Naive thymus-derived CD4-positive, alpha-beta T cell (primary cell): ENCODE measurements around the gene TRAPPC2L. TPM values are rescaled to one million over a fixed set of nuclear protein-coding genes. Genes with fewer than 3 reads are reported as not detected.
"Not testable (repeated sequence)": the region's sequence is repeated elsewhere in the genome, so short reads cannot be mapped to it uniquely, and the experiment has no call there.

Source experiments
- ATAC-seq: fragments of 150-1000 bp; cut with Tn5 transposase; 2 replicates; pipeline ENCODE4 v1.10.0; 2021; ENCODE audit warnings: mild to moderate bottlenecking, moderate library complexity
- CTCF ChIA-PET: fragments of 350-600 bp; sonication (Branson Sonifier 250); formaldehyde crosslinking; loops from one replicate; lab custom pipeline; 2021; ENCODE audit warnings: antibody characterized with exemption; lab: Charles Lee
- POLR2A ChIA-PET: fragments of 350-600 bp; sonication (Branson Sonifier 250); formaldehyde crosslinking; loops from one replicate; lab custom pipeline; 2021; ENCODE audit warnings: antibody characterized with exemption, inconsistent platforms; lab: Charles Lee
- DNase-seq, 9 donors: peaks; one replicate each; pipeline versions ENCODE4 v3.0.0 to v3.0.0-alpha.2; 2020 to 2022; ENCODE audit warnings: mixed read lengths in 1 of 9
- H3K27ac ChIP-seq: one replicate; pipeline ENCODE4 v1.7.0; 2013; ENCODE audit warnings: mild to moderate bottlenecking, low read depth, low read length, moderate library complexity
- H3K27me3 ChIP-seq, 2 donors: one replicate each; pipeline ENCODE4 v1.7.0; 2013; ENCODE audit warnings: low read length in 2 of 2, mild to moderate bottlenecking in 2 of 2, moderate library complexity in 2 of 2; ENCODE audit not compliant: control insufficient read depth in 2 of 2, insufficient read depth in 2 of 2
- H3K36me3 ChIP-seq, 3 experiments: 1 replicate in 2 of 3; 2 replicates in 1 of 3; pipeline ENCODE4 v1.7.0; 2013; ENCODE audit warnings: low read length in 3 of 3, mild to moderate bottlenecking in 3 of 3, moderate library complexity in 1 of 3; ENCODE audit not compliant: insufficient read depth in 3 of 3, control insufficient read depth in 2 of 3
- H3K4me1 ChIP-seq, 2 donors: one replicate each; pipeline ENCODE4 v1.7.0; 2013; ENCODE audit warnings: low read length in 2 of 2, mild to moderate bottlenecking in 2 of 2, moderate library complexity in 1 of 2; ENCODE audit not compliant: control insufficient read depth in 2 of 2, insufficient read depth in 2 of 2
- H3K4me3 ChIP-seq: 2 replicates; pipeline ENCODE4 v1.7.0; 2013; ENCODE audit warnings: mild to moderate bottlenecking, low read length
- H3K9me3 ChIP-seq, 3 experiments: 1 replicate in 2 of 3; 2 replicates in 1 of 3; pipeline ENCODE4 v1.7.0; 2013; ENCODE audit warnings: low read length in 3 of 3; ENCODE audit not compliant: control insufficient read depth in 2 of 3
- H3K27ac Mint-ChIP-seq, 9 donors: one replicate each; pipeline ENCODE4 v1.8.0; 2020 to 2022; ENCODE audit warnings: mixed read lengths in 9 of 9, mild to moderate bottlenecking in 8 of 9, moderate library complexity in 5 of 9, inconsistent platforms in 2 of 9
- H3K27me3 Mint-ChIP-seq, 5 donors: one replicate each; pipeline ENCODE4 v1.8.0; 2021 to 2022; ENCODE audit warnings: mixed read lengths in 5 of 5, mild to moderate bottlenecking in 1 of 5
- H3K36me3 Mint-ChIP-seq, 5 donors: one replicate each; pipeline ENCODE4 v1.8.0; 2020 to 2022; ENCODE audit warnings: mixed read lengths in 5 of 5, mild to moderate bottlenecking in 3 of 5, inconsistent platforms in 1 of 5
- H3K4me1 Mint-ChIP-seq, 7 donors: one replicate each; pipeline ENCODE4 v1.8.0; 2020 to 2022; ENCODE audit warnings: mixed read lengths in 7 of 7, mild to moderate bottlenecking in 3 of 7, inconsistent platforms in 1 of 7
- H3K4me3 Mint-ChIP-seq, 10 donors: one replicate each; pipeline ENCODE4 v1.8.0; 2020 to 2022; ENCODE audit warnings: mild to moderate bottlenecking in 10 of 10, mixed read lengths in 10 of 10, moderate library complexity in 6 of 10, inconsistent platforms in 2 of 10
- H3K9me3 Mint-ChIP-seq, 11 donors: one replicate each; pipeline ENCODE4 v1.8.0; 2020 to 2022; ENCODE audit warnings: mixed read lengths in 11 of 11, mild to moderate bottlenecking in 4 of 11, inconsistent platforms in 1 of 11, moderate library complexity in 1 of 11
- intact Hi-C, 2 donors: fragments of 100-400 bp; cut with micrococcal nuclease; formaldehyde crosslinking; loops; one replicate each; pipeline ENCODE4 v1.15.1; 2023
- polyA plus RNA-seq, 2 donors: library from polyadenylated mRNA; unstranded; fragments of 300-500 nt; fragmentation: Illumina TruSeq; gene quantifications; one replicate each; pipeline ENCODE4 v1.2.3, GENCODE V29; 2021
- total RNA-seq, 6 experiments: library from RNA in 5 of 6; stranded (reverse) in 5 of 6; gene quantifications; 1 replicate in 5 of 6; 2 replicates in 1 of 6; pipeline ENCODE4 v1.2.3 and lab custom pipeline; 2021 to 2026

Gene TRAPPC2L
- total and polyA plus RNA-seq, 7 experiments from 2014 or later = 32.3 to 112 (median 69.1) TPM

DNA sequence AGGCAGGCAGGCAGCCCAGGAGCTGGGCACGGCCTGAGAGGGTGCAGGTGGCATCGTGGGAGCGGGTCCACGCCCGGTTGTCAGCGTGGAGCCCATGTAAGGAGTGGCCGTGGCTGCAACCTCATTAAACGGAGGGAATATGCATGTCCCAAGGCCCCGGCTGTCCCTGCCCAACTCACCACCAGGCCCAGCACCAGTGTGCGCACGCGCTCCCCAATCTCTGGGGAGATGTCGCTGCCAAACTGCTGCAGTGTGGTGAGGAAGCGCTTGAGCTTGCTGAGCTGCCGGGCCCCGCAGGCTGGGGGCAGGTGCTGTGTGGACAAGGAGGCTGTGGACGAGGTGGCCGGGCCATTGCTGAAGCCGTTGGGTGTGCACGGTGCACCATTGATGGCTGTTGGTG lies 35.1 kb downstream of the TRAPPC2L start:
- CTCF ChIA-PET = no interaction called here
- Mint-ChIP-seq H3K27me3 (no peaks in the 10 kb centered on the region), H3K27ac (no peak overlapping the region), H3K36me3 (no peaks in the 10 kb centered on the region), H3K4me3 (no peak overlapping the region), H3K4me1 (no peaks in the 10 kb centered on the region), H3K9me3 (peaks cover 0 to 1% (median 0%) of the 10 kb centered on the region in 11 donors)
- no peaks in the 10 kb centered on the region for H3K36me3 ChIP-seq
- H3K9me3 ChIP-seq = no peaks in the 10 kb centered on the region
- H3K27ac ChIP-seq = no peak overlapping the region
- intact Hi-C loops = no loop called here
- no peak for DNase-seq
- POLR2A ChIA-PET = no interaction called here
- H3K4me1 ChIP-seq = no peaks in the 10 kb centered on the region
- no peak for ATAC-seq
- H3K27me3 ChIP-seq = no peaks in the 10 kb centered on the region
- H3K4me3 ChIP-seq = no peak overlapping the region

DNA sequence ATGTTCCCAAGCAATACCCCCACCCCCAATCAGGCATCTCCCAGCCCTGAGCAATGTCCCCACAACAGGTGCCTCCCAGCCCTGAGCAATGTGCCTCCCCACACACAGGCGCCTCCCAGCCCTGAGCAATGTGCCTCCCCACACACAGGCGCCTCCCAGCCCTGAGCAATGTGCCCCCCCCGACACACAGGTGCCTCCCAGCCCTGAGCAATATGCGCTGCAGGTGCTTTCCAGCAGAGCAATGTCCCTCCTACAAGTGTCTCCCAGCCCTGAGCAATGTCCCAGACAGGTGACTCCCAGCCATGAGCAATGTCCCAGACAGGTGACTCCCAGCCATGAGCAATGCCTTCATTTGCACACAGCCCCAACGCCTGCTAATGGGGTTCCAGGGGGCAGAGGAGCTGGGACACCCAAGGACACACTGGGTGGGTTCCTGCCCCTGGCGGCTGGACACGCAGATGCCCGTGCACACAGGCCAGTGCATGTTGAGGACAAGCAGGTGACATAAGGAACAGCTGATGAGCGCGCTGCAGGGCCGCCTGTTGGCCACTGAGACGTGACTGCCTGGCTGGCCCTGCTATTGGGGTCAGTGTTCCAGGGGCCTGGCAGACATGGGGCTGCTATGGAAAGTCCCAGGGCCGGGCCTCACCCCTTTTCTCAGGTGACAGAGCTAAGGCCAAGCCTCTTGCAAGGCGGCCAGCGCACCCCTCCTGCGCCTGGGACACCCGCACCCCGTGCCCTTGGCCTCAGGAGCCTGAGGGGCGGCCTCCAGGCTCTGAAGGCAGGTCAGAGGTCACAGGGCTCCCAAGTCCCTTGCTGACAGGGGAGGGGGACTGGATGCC lies 36.4 kb downstream of the TRAPPC2L start:
- Histone ChIP-seq H3K4me3 (no peak overlapping the region), H3K27me3 (no peaks in the 10 kb centered on the region), H3K9me3 (no peaks in the 10 kb centered on the region), H3K36me3 (no peaks in the 10 kb centered on the region), H3K27ac (no peak overlapping the region), H3K4me1 (no peaks in the 10 kb centered on the region)
- no peak for ATAC-seq
- H3K36me3 Mint-ChIP-seq = no peaks in the 10 kb centered on the region
- CTCF ChIA-PET = no interaction called here
- H3K27ac Mint-ChIP-seq = no peak overlapping the region
- POLR2A ChIA-PET = no interaction called here
- H3K27me3 Mint-ChIP-seq = no peaks in the 10 kb centered on the region
- no peaks in the 10 kb centered on the region for H3K4me1 Mint-ChIP-seq
- no peak overlapping the region for H3K4me3 Mint-ChIP-seq
- intact Hi-C loops = no loop called here
- no peak for DNase-seq
- peaks cover 0 to 1% (median 0%) of the 10 kb centered on the region in 11 donors for H3K9me3 Mint-ChIP-seq

DNA sequence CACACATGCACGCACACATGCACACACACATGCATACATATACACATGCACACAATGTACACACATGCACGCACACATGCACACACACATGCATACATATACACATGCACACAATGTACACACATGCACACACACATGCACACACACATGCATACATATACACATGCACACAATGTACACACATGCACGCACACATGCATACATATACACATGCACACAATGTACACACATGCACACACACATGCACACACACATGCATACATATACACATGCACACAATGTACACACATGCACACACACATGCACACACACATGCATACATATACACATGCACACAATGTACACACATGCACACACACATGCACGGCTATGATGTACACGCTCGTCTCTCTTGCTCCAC lies 37.3 kb downstream of the TRAPPC2L start:
- CTCF ChIA-PET, ATAC-seq, H3K4me3 ChIP-seq, intact Hi-C loops, H3K27me3 ChIP-seq, DNase-seq, H3K27ac Mint-ChIP-seq, H3K9me3 Mint-ChIP-seq, H3K4me3 Mint-ChIP-seq, H3K4me1 ChIP-seq, H3K4me1 Mint-ChIP-seq, H3K36me3 ChIP-seq, H3K27ac ChIP-seq, H3K36me3 Mint-ChIP-seq, H3K9me3 ChIP-seq, H3K27me3 Mint-ChIP-seq, POLR2A ChIA-PET: not testable (repeated sequence)

DNA sequence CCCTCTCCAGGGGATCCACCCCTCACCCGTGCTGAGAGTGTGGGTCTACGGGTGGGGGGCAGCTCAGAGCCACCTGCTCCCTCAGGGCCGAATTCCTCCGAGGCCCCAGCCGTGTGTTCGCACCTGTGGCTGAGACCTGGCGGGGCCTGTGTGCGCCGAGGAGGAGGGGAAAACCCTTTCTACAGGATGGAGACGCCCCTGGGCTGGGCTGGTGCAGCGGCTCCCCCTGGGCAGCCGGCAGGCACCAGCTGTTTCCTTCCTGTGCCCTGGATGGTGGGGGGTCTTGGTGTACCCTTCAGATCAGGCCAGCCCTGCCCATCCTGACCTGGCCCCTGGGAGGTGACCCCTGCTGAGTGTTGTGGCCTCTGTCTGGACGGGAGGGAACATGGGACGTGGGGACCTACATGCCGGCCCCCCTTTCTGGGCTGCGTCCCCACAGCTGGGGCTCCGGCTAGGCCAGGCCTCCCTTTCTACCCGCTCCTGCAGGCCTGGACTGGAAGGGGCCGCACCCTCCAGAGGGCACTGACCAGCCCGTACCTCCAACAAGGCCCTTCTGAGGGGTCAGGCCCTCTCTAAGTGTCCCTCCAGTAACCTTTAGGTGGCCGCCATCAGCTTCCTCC lies 37.9 kb downstream of the TRAPPC2L start:
- Histone ChIP-seq H3K36me3 (no peaks in the 10 kb centered on the region), H3K27me3 (no peaks in the 10 kb centered on the region), H3K9me3 (no peaks in the 10 kb centered on the region), H3K4me1 (no peaks in the 10 kb centered on the region), H3K27ac (no peak overlapping the region), H3K4me3 (no peak overlapping the region)
- H3K27ac Mint-ChIP-seq = no peak overlapping the region
- H3K4me1 Mint-ChIP-seq = no peaks in the 10 kb centered on the region
- no peak for DNase-seq
- H3K27me3 Mint-ChIP-seq = no peaks in the 10 kb centered on the region
- peaks cover 0 to 1% (median 0%) of the 10 kb centered on the region in 11 donors for H3K9me3 Mint-ChIP-seq
- intact Hi-C loops = no loop called here
- ChIA-PET CTCF (no interaction called here), POLR2A (no interaction called here)
- no peak for ATAC-seq
- no peak overlapping the region for H3K4me3 Mint-ChIP-seq
- no peaks in the 10 kb centered on the region for H3K36me3 Mint-ChIP-seq

DNA sequence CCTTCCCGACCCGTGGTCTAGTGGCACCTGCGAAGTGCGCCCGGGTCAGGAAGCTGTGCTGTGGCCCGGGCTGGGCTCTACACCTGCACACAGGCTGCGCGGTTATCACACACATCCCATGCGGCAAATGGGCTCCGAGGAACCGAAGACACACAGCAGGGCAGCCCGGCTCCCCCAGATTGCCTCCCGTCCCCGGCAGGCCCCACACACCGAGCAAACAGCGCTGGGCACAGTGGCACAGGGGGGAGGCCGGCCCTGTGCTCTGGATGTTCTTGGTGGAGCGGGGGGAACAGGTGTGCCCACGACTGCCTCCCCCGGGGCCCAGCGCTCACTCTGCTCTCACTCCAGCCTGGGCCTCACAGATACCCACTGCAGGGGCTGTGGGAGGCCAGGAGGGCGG lies 38.4 kb downstream of the TRAPPC2L start:
- Mint-ChIP-seq H3K27me3 (no peaks in the 10 kb centered on the region), H3K27ac (no peak overlapping the region), H3K9me3 (no peaks in the 10 kb centered on the region), H3K4me1 (no peaks in the 10 kb centered on the region), H3K36me3 (no peaks in the 10 kb centered on the region), H3K4me3 (no peak overlapping the region)
- ATAC-seq (no peak), DNase-seq (no peak)
- H3K27ac ChIP-seq = no peak overlapping the region
- H3K4me3 ChIP-seq = no peak overlapping the region
- H3K9me3 ChIP-seq = no peaks in the 10 kb centered on the region
- no peaks in the 10 kb centered on the region for H3K27me3 ChIP-seq
- POLR2A ChIA-PET = no interaction called here
- CTCF ChIA-PET = no interaction called here
- no peaks in the 10 kb centered on the region for H3K36me3 ChIP-seq
- no peaks in the 10 kb centered on the region for H3K4me1 ChIP-seq
- intact Hi-C loops = no loop called here

DNA sequence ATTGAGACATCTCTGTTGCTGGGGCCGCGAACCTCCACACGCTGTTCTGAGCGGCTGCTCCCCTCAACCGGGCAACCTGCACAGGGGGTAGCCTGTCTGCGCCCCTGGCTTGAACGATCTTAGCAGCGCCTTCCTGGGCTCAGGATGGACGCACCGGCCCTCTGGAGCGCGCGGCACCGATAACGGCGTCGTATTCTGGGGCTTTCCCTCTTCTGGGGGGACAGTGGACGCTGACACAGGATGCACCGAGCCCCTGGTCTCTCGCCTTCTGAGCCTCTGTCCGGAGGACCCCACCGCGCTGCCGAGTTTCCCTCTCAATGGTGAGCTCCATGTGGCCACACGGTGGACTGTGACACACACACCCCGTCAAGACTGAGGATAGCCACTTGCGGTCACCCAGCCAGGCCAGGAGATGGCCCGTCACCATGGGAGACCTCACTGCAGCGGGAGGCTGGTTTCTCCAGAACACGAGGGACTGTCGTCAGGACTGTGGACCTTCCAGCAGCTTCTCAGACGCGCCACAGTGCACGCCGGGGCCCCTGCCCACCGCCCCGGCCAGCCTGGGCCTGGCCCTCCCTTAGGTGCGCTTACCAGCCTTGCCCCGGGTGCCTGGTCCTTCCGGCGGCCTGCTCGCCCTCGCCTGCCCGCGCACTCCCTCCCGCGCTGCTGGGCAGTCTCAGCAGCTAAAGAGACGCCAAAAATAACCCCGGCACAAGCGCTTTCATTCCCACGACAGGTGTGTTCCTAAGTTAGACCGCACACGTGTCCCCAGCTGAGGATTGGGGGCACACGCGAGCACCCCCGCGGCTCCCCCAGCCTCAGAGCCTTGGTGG lies 39.5 kb downstream of the TRAPPC2L start:
- H3K27ac Mint-ChIP-seq = no peak overlapping the region
- ChIA-PET CTCF (no interaction called here), POLR2A (no interaction called here)
- intact Hi-C loops = no loop called here
- Histone ChIP-seq H3K4me3 (no peak overlapping the region), H3K4me1 (no peaks in the 10 kb centered on the region), H3K27me3 (no peaks in the 10 kb centered on the region), H3K36me3 (no peaks in the 10 kb centered on the region), H3K27ac (no peak overlapping the region), H3K9me3 (no peaks in the 10 kb centered on the region)
- no peaks in the 10 kb centered on the region for H3K9me3 Mint-ChIP-seq
- H3K4me3 Mint-ChIP-seq = no peak overlapping the region
- no peaks in the 10 kb centered on the region for H3K27me3 Mint-ChIP-seq
- no peaks in the 10 kb centered on the region for H3K36me3 Mint-ChIP-seq
- DNase-seq (no peak), ATAC-seq (no peak)
- H3K4me1 Mint-ChIP-seq = no peaks in the 10 kb centered on the region
